Smooth muscle cell (in vitro differentiated cells): ENCODE results near the gene D2HGDH. TPM values are rescaled to one million over a fixed set of nuclear protein-coding genes. Genes with fewer than 3 reads are reported as not detected.

Experiments used
- DNase-seq: peaks from one replicate; lab custom pipeline; 2025; ENCODE audit not compliant: unreplicated experiment; lab: John Stamatoyannopoulos, UW
- H2AFZ ChIP-seq: fragments of 200-600 bp; sonication (generic); 2 replicates; pipeline ENCODE4 v1.6.0; 2016; ENCODE audit warnings: antibody characterized with exemption, low read depth, mild to moderate bottlenecking
- H3F3A ChIP-seq: fragments of 200-600 bp; sonication (generic); 2 replicates; pipeline ENCODE4 v1.6.0; 2017; ENCODE audit warnings: antibody characterized with exemption, low read depth
- H3K27ac ChIP-seq: fragments of 200-600 bp; sonication (generic); 2 replicates; pipeline ENCODE4 v1.5.1; 2016; ENCODE audit warnings: low read depth, mild to moderate bottlenecking
- H3K27me3 ChIP-seq: fragments of 200-600 bp; sonication (generic); 2 replicates; pipeline ENCODE4 v1.6.1; 2016; ENCODE audit warnings: low read depth, mild to moderate bottlenecking
- H3K36me3 ChIP-seq: fragments of 200-600 bp; sonication (generic); 2 replicates; pipeline ENCODE4 v1.5.1; 2016; ENCODE audit warnings: low read depth
- H3K4me1 ChIP-seq: fragments of 200-600 bp; sonication (generic); 2 replicates; pipeline ENCODE4 v1.5.1; 2016; ENCODE audit warnings: low read depth
- H3K4me2 ChIP-seq: fragments of 200-600 bp; sonication (generic); 2 replicates; pipeline ENCODE4 v1.6.0; 2016; ENCODE audit warnings: mild to moderate bottlenecking
- H3K4me3 ChIP-seq: fragments of 200-600 bp; sonication (generic); 2 replicates; pipeline ENCODE4 v1.5.1; 2016; ENCODE audit warnings: mild to moderate bottlenecking
- H3K79me2 ChIP-seq: fragments of 200-600 bp; sonication (generic); 2 replicates; pipeline ENCODE4 v1.6.0; 2016; ENCODE audit warnings: low read depth, mild to moderate bottlenecking
- H3K9ac ChIP-seq: fragments of 200-600 bp; sonication (generic); 2 replicates; pipeline ENCODE4 v1.6.0; 2016; ENCODE audit warnings: low read depth
- H3K9me3 ChIP-seq: fragments of 200-600 bp; sonication (generic); replicated peaks from 2 replicates; pipeline ENCODE4 v1.5.1; 2016; ENCODE audit warnings: low read depth
- H4K20me1 ChIP-seq: fragments of 200-600 bp; sonication (generic); 2 replicates; pipeline ENCODE4 v1.6.0; 2016; ENCODE audit warnings: low read depth
- WGBS: methylation state at CpG from one replicate; pipeline ENCODE4 v1.1.7; 2016; ENCODE audit warnings: low lambda C conversion rate; 5-methylcytosine and 5-hydroxymethylcytosine counted together
- polyA plus RNA-seq: library from polyadenylated mRNA; unstranded; fragments of >200 nt; fragmentation: Nextera tagmentation; extraction: Ambion mirVana; gene quantifications from 2 replicates; pipeline ENCODE4 v1.2.1, GENCODE V29; 2016
- total RNA-seq: library from RNA; depleted of rRNA; stranded (reverse); fragments of >200 nt; gene quantifications from 2 replicates; pipeline ENCODE4 v1.2.3, GENCODE V29; 2014
- TF ChIP-seq, protein P1 (sequence below): fragments of 200-600 bp; sonication (generic); IDR thresholded peaks from 2 replicates; pipeline ENCODE4 v1.5.1; 2017; ENCODE audit warnings: borderline replicate concordance, mild to moderate bottlenecking, antibody characterized with exemption; ENCODE audit not compliant: insufficient read depth, poor library complexity, severe bottlenecking

Gene D2HGDH
- total and polyA plus RNA-seq, 2 experiments from 2014 or later = 3.7 to 20.7 TPM

DNA sequence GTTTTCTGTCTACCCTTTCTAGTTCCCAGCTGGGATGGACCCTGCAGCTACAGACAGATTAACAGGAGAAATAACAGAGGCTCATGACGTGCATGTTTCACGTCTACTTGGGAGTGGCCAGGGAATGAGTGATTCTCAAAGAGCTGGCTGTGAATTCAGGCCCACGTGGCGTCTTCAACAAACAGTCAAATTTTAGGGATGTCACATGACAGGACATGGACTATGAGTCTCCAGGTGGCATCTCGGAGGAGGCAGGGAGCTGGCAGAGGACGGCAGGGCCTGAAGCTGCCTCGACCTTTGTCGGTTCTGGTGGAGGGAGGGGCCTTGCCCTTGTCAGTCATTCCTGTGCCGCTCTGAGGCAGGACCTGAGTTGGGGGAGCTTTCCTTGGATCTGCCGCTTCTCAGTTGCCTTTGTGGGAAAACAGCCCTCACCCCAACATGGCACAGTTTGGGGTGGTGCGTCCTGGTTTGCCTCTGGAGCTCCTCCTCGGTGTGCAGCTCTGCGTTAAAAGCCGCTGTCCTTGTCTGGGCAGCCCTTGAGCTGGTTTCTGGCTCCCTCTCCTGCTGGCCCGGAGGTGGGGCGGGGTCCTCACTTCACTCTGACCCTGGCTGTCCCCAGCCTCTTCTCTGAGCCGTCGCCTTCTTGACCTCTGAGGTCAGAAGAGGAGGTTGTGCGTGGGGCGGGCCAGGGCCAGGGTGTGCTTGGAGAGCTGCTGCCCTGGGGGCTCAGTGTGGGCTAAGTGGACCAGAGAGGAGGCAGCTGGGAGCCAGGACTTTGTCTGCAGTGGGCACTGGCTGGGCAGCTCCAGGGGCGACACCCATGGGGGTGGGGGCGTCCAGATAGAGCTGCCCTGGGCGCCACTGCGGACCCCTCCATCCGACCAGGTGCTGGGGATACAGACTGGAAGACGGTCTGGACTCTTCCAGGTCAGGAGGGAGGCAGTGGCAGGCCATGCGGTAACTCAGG is 30.1 kb downstream of the D2HGDH start:
- Histone ChIP-seq H3F3A (no peaks in the 10 kb centered on the region), H3K9me3 (no peaks in the 10 kb centered on the region), H3K4me1 (no peaks in the 10 kb centered on the region), H3K4me3 (no peak overlapping the region), H2AFZ (no peak overlapping the region), H3K27ac (no peak overlapping the region), H3K36me3 (no peaks in the 10 kb centered on the region), H3K9ac (no peak overlapping the region), H3K4me2 (no peak overlapping the region), H3K79me2 (no peaks in the 10 kb centered on the region), H3K27me3 (no peaks in the 10 kb centered on the region), H4K20me1 (peaks cover 4% of the 10 kb centered on the region)
- 65% methylated on average over 25 of the region's 27 CpGs for WGBS
- DNase-seq = no peak
- TF ChIP-seq, protein P1, sequence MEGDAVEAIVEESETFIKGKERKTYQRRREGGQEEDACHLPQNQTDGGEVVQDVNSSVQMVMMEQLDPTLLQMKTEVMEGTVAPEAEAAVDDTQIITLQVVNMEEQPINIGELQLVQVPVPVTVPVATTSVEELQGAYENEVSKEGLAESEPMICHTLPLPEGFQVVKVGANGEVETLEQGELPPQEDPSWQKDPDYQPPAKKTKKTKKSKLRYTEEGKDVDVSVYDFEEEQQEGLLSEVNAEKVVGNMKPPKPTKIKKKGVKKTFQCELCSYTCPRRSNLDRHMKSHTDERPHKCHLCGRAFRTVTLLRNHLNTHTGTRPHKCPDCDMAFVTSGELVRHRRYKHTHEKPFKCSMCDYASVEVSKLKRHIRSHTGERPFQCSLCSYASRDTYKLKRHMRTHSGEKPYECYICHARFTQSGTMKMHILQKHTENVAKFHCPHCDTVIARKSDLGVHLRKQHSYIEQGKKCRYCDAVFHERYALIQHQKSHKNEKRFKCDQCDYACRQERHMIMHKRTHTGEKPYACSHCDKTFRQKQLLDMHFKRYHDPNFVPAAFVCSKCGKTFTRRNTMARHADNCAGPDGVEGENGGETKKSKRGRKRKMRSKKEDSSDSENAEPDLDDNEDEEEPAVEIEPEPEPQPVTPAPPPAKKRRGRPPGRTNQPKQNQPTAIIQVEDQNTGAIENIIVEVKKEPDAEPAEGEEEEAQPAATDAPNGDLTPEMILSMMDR = no peak

DNA sequence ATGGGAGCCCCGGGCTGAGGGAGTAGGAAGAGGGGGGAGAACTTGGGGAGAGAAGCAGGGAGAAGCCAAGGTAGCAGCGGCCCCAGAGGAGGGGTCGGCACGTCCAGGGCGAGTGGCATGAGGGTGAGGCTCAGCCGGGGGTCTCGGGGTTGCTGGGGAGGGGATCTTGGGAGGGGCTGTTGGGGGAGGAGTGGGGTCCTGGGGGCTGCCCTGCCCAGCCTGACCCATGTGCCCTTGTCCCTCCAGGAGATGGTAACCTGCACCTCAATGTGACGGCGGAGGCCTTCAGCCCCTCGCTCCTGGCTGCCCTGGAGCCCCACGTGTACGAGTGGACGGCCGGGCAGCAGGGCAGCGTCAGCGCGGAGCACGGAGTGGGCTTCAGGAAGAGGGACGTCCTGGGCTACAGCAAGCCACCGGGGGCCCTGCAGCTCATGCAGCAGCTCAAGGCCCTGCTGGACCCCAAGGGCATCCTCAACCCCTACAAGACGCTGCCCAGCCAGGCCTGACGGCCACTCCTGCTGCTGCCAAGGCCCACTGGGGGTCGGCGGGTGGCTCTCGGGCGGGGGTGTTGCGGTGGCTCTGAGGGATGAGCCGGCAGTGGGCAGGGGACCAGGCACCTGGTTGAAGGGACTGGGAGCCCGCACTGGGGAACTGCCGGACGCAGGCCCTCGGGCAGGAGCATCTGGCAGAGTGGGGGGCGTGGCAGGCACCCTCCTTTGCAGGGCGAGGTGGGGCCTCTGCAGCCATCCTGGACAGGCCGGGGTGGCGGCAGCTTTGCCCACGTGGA is 33.2 kb downstream of the D2HGDH start:
- H3K27me3 ChIP-seq = no peaks in the 10 kb centered on the region
- no peaks in the 10 kb centered on the region for H3K9me3 ChIP-seq
- H3K4me1 ChIP-seq = peaks cover 23% of the 10 kb centered on the region
- no peak overlapping the region for H2AFZ ChIP-seq
- WGBS = 96% methylated on average over 30 of the region's 37 CpGs
- no peak overlapping the region for H3K4me2 ChIP-seq
- H4K20me1 ChIP-seq = peaks cover 4% of the 10 kb centered on the region
- no peaks in the 10 kb centered on the region for H3K79me2 ChIP-seq
- TF ChIP-seq, protein P1 = no peak
- no peak for DNase-seq
- no peaks in the 10 kb centered on the region for H3K36me3 ChIP-seq
- H3F3A ChIP-seq = no peaks in the 10 kb centered on the region
- no peak overlapping the region for H3K27ac ChIP-seq
- H3K9ac ChIP-seq = no peak overlapping the region
- no peak overlapping the region for H3K4me3 ChIP-seq

DNA sequence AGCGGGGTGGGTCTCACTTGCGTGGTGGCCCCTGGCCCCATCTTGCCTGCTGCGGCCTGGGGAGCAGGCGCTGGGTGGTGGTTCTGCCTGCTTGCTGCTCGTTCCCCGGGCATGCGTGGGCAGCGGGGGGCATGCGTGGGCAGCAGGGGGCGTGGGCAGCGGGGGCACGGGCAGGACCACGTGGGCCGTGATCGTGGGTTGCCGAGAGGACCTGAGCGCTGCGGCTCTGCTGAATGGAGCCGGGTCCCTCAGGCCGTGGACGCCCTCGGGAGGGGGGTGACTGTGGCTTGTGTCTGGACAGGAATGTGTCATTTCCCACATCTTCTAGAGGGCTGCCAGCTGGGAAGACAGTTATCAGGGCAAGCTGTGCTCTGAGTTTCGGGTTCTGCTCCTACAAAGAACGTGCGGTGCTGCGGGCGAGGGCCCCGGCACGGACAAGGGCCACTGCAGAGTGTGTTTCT is 33.9 kb downstream of the D2HGDH start:
- H2AFZ ChIP-seq = no peak overlapping the region
- H3K9ac ChIP-seq = no peak overlapping the region
- H3F3A ChIP-seq = no peaks in the 10 kb centered on the region
- no peak for DNase-seq
- H3K4me1 ChIP-seq = peaks cover 25% of the 10 kb centered on the region
- H3K27me3 ChIP-seq = no peaks in the 10 kb centered on the region
- 92% methylated on average over 26 of the region's 29 CpGs for WGBS
- TF ChIP-seq, protein P1 = no peak
- no peak overlapping the region for H3K27ac ChIP-seq
- H3K36me3 ChIP-seq = no peaks in the 10 kb centered on the region
- H3K4me2 ChIP-seq = no peak overlapping the region
- no peak overlapping the region for H3K4me3 ChIP-seq
- no peaks in the 10 kb centered on the region for H3K9me3 ChIP-seq
- peaks cover 2% of the 10 kb centered on the region for H4K20me1 ChIP-seq
- H3K79me2 ChIP-seq = no peaks in the 10 kb centered on the region
